Peyer's patch (tissue), 4 donors: ENCODE results near the gene ZNF222. TPM values are rescaled to one million over a fixed set of nuclear protein-coding genes. Genes with fewer than 3 reads are reported as not detected.

Source experiments
- DNase-seq, 3 donors: peaks; one replicate each; pipeline ENCODE4 v3.0.0-alpha.2; 2017 to 2019
- H3K27ac ChIP-seq, 4 donors: fragments of 200-600 bp; sonication (generic); one replicate each; pipeline ENCODE4 v1.5.1; 2016 to 2019
- H3K27me3 ChIP-seq, 2 donors: fragments of 200-600 bp; sonication (generic); one replicate each; pipeline ENCODE4 v1.5.1; 2019
- H3K36me3 ChIP-seq, 3 donors: fragments of 200-600 bp; sonication (generic); one replicate each; pipeline ENCODE4 v1.5.1; 2016 to 2019
- H3K4me1 ChIP-seq, 4 donors: fragments of 200-600 bp; sonication (generic); one replicate each; pipeline ENCODE4 v1.5.1; 2016 to 2019
- H3K4me3 ChIP-seq, 4 donors: fragments of 200-600 bp; sonication (generic); 1 replicate in 3 of 4; 2 replicates in 1 of 4; pipeline ENCODE4 v1.5.1; 2016 to 2019; ENCODE audit warnings: mild to moderate bottlenecking in 1 of 4
- H3K9me3 ChIP-seq, 4 donors: fragments of 200-600 bp; sonication (generic); one replicate each; pipeline ENCODE4 v1.5.1; 2016 to 2019; ENCODE audit warnings: mild to moderate bottlenecking in 1 of 4
- CTCF ChIP-seq, 6 experiments: fragments of 450-650 bp in 4 of 6; fragments of 200-600 bp in 2 of 6; sonication (generic) in 1 of 6; IDR thresholded peaks; one replicate each; pipeline ENCODE4 v1.5.1; 2017 to 2019; ENCODE audit warnings: antibody characterized with exemption in 6 of 6, mild to moderate bottlenecking in 3 of 6, moderate library complexity in 1 of 6
- POLR2A ChIP-seq, 2 donors: fragments of 450-650 bp; IDR thresholded peaks; one replicate each; pipeline ENCODE4 v1.5.1; 2017; ENCODE audit warnings: antibody characterized with exemption in 2 of 2, mild to moderate bottlenecking in 2 of 2, moderate library complexity in 2 of 2
- total RNA-seq, 4 donors: library from RNA; depleted of rRNA; stranded (reverse); fragments of >200 nt; gene quantifications; one replicate each; pipeline ENCODE4 v1.1.0, GENCODE V29; 2016

ZNF222 gene
- total RNA-seq, result 10 to 100 TPM in 1 of 4 donors, 1 to 10 TPM in 2, not detected in 1; 3.0 to 10.7 (median 3.5) TPM

DNA sequence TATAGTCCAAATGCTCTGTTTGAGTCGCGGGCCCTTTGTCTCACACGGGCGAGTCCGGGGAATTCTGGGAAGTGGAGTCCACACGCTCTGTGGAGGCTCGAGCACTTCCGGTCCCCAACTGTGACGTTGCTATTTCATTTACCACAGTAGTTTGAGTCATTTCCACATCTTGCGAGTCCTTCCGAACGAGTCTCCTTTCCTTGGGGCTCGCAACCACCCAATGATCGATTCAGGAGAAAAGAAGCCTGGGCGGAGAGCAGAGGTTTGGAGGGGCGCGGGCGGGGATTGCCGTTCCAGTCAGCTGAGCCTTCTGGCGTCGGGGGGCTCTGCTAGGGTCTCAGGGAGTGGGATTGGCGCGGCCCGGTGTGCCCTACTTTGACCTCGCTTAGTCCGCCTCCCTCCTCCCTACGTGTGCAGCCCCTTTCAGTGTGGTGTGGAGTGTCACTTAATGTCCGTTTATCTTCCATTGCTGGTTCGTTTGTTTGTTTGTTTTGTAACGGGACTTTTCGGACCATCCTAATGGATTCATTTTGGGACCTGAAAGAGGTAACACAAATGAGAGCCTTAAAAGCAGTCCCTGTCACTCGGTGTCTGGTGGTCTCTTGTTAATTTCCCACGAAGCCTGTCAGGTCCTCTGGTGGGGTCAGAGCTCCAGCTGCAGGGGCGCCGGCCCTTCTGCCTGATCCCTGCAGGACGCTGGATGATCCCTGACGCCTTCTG lies at the start of gene ZNF222:
ZNF222 (plus strand) TSS at position 163 of the 720 bp plus-strand sequence; CDS start at position 221, 58 bp downstream.
- peak within 1 kb of the TSS; percentile 13 to 53 (median 38) for H3K27ac ChIP-seq

GRCh38 chr19:43976732-43977131 lies 48.4 kb upstream of the ZNF222 start:
- no peak overlapping the region for H3K4me3 ChIP-seq
- no peak for DNase-seq
- H3K36me3 ChIP-seq, result no peaks in the 10 kb centered on the region
- no peaks in the 10 kb centered on the region for H3K27me3 ChIP-seq
- H3K9me3 ChIP-seq, result peaks cover 0 to 62% (median 7%) of the 10 kb centered on the region in 4 donors
- H3K27ac ChIP-seq, result no peak overlapping the region
- TF ChIP-seq POLR2A (IDR thresholded peaks at IDR 0.05), result no peak
- no peak for TF ChIP-seq CTCF (IDR thresholded peaks at IDR 0.05)
- no peaks in the 10 kb centered on the region for H3K4me1 ChIP-seq

More for the DNA sequence above, at the start of gene ZNF222:
- TF ChIP-seq CTCF (IDR thresholded peaks at IDR 0.05), result no peak
- no peak for TF ChIP-seq POLR2A (IDR thresholded peaks at IDR 0.05)
- Histone ChIP-seq H3K27me3 (no peaks in the 10 kb centered on the region), H3K4me1 (peaks cover 0 to 7% (median 0%) of the 10 kb centered on the region in 4 donors), H3K4me3 (peak within 1 kb of the TSS; percentile 61 to 96 (median 72)), H3K36me3 (peaks cover 0 to 39% (median 0%) of the 10 kb centered on the region in 3 donors), H3K9me3 (peaks cover 0 to 27% (median 0%) of the 10 kb centered on the region in 4 donors)
- peak; percentile 76 to 95 (median 87) for DNase-seq

GRCh38 chr19:43983544-43983911 lies 41.7 kb upstream of the ZNF222 start:
- Histone ChIP-seq H3K27me3 (no peaks in the 10 kb centered on the region), H3K4me1 (peaks cover 0 to 8% (median 0%) of the 10 kb centered on the region in 4 donors), H3K27ac (peak overlapping the region in 3 of 4 donors; percentile 65 to 75 (median 71)), H3K36me3 (peaks cover 0 to 5% (median 0%) of the 10 kb centered on the region in 3 donors), H3K9me3 (peaks cover 0 to 10% (median 0%) of the 10 kb centered on the region in 4 donors), H3K4me3 (peak overlapping the region; percentile 60 to 89 (median 81))
- DNase-seq, result no peak
- no peak for TF ChIP-seq POLR2A (IDR thresholded peaks at IDR 0.05)
- TF ChIP-seq CTCF (IDR thresholded peaks at IDR 0.05), result no peak

DNA sequence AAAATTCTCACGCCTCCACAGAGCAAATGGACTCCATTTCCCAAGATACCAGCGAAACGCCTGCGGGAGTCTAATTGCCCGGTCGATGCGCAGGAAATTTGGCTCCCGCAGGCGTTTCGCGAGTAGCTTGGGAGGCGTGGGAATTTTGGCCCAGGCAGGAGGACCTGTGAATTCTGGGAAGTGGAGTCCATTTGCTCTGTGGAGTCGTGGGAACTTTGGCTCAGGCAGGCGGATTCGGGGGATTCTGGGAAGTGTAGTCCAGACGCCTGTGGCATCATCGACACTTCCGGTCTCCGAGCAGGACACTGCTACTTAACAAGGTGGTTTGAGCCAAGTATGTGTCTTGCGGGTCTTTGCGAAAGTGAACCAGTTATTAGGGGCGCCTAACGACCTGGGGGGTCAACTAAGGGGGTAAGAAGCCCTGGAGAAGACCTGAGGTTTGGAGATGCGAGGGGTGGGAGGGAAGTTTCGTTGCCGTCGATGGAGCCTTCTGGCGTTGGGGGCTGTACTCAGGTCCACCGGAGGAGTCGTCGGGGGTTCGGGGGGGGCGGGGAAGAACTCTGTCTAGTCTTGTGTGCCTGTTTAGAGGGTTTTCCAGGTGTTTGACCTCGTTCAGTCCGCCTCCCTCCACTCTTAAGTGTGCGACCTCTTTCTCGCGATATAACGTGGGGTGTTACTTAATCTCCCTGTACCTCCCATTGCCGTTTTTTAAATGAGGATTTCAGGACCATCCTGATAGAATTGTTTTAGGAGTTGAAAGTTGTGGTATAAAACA lies 41.1 kb upstream of the ZNF222 start, which contains the start of gene ZNF155:
ZNF155 (plus strand) TSS at position 277 of the 775 bp plus-strand sequence. CDS start 4,356 bp downstream, outside the sequence.
- Histone ChIP-seq H3K9me3 (peaks cover 0 to 10% (median 0%) of the 10 kb centered on the region in 4 donors), H3K4me3 (peak within 1 kb of the TSS; percentile 60 to 89 (median 81)), H3K36me3 (peaks cover 0 to 10% (median 0%) of the 10 kb centered on the region in 3 donors), H3K27ac (peak within 1 kb of the TSS; percentile 65 to 75 (median 71)), H3K4me1 (peaks cover 0 to 8% (median 0%) of the 10 kb centered on the region in 4 donors), H3K27me3 (no peaks in the 10 kb centered on the region)
- peak; percentile 84 to 94 (median 84) for DNase-seq
- TF ChIP-seq CTCF (IDR thresholded peaks at IDR 0.05) (no peak), POLR2A (IDR thresholded peaks at IDR 0.05) (no peak)

DNA sequence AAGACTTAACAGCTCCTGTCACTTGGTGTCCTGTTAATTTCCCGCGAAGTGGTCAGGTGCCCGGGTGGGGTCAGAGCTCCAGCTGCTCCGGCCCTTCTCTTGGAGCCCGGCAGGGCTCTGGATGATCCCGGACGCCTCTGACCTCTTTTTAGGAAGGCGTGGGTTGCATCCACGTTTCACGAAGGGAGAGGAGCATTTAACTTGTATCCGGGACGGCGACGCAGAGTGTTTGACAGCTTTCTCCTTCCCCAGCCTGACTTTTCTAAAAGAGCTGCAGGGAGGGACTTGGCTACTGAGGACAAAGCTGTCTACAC lies 40.5 kb upstream of the ZNF222 start:
- H3K4me1 ChIP-seq, result peaks cover 0 to 8% (median 0%) of the 10 kb centered on the region in 4 donors
- TF ChIP-seq CTCF (IDR thresholded peaks at IDR 0.05) (no peak), POLR2A (IDR thresholded peaks at IDR 0.05) (no peak)
- DNase-seq, result no peak
- H3K9me3 ChIP-seq, result peaks cover 0 to 6% (median 0%) of the 10 kb centered on the region in 4 donors
- no peaks in the 10 kb centered on the region for H3K27me3 ChIP-seq
- H3K36me3 ChIP-seq, result peaks cover 0 to 16% (median 0%) of the 10 kb centered on the region in 3 donors
- H3K4me3 ChIP-seq, result peak overlapping the region; percentile 60 to 89 (median 81)
- H3K27ac ChIP-seq, result peak overlapping the region; percentile 65 to 75 (median 71)
